NCI-H2227 treated with DMSO at 0.1 percent for 48 hours (cell line): Measurements from ENCODE around the gene MTRR.
A peak's percentile ranks its signal among the peaks of the same experiment; 100 is the strongest.

Source experiments
- DNase-seq: peaks from one replicate; lab custom pipeline; 2025; lab: John Stamatoyannopoulos, UW

Gene MTRR

GRCh38 chr5:7868773-7869473 lies at the start of gene MTRR, which contains the start of gene FASTKD3:
Gene MTRR (plus strand): TSS chr5:7869148. CDS start chr5:7870795, 1,647 bp downstream.
Gene FASTKD3 (minus strand): TSS chr5:7869031. CDS start chr5:7868083, 948 bp downstream.
- DNase-seq: peak; percentile 93

GRCh38 chr5:7822449-7822848 lies 46.5 kb upstream of the MTRR start:
- no peak for DNase-seq

- DNase-seq: no peak
These were observed 45.4 kb upstream of the MTRR start for GRCh38 chr5:7823594-7823993.

GRCh38 chr5:7824995-7825394 lies 44.0 kb upstream of the MTRR start:
- no peak for DNase-seq

GRCh38 chr5:7825630-7826029 lies 43.3 kb upstream of the MTRR start:
- DNase-seq: no peak

- DNase-seq: no peak
These were observed 41.3 kb upstream of the MTRR start for GRCh38 chr5:7827610-7828009.

- no peak for DNase-seq
These were observed 40.7 kb upstream of the MTRR start for GRCh38 chr5:7828269-7828668.

GRCh38 chr5:7834982-7835381 lies 34.0 kb upstream of the MTRR start:
- DNase-seq: no peak

- DNase-seq: no peak
These were observed 31.5 kb upstream of the MTRR start for GRCh38 chr5:7837403-7837802.

- DNase-seq: no peak
These were observed 26.4 kb upstream of the MTRR start for GRCh38 chr5:7842531-7842930.

GRCh38 chr5:7844901-7845300 lies 24.0 kb upstream of the MTRR start:
- DNase-seq: no peak

- DNase-seq: no peak
These were observed 23.4 kb upstream of the MTRR start for GRCh38 chr5:7845557-7845956.

- no peak for DNase-seq
These were observed 22.6 kb upstream of the MTRR start for GRCh38 chr5:7846327-7846726.

GRCh38 chr5:7848296-7848695 lies 20.7 kb upstream of the MTRR start:
- DNase-seq: no peak

GRCh38 chr5:7849681-7850394 lies 19.1 kb upstream of the MTRR start:
- peak; percentile 24 for DNase-seq

GRCh38 chr5:7850395-7851239 lies 18.3 kb upstream of the MTRR start, which contains the start of gene CFAP90:
Gene CFAP90 (minus strand): TSS chr5:7851133. CDS start chr5:7851021, 112 bp downstream.
- DNase-seq: peak; percentile 79

- DNase-seq: no peak
These were observed 17.7 kb upstream of the MTRR start for GRCh38 chr5:7851240-7851592.

- DNase-seq: no peak
These were observed 17.2 kb upstream of the MTRR start for GRCh38 chr5:7851617-7852289.

- DNase-seq: no peak
These were observed 16.4 kb upstream of the MTRR start for GRCh38 chr5:7852542-7852941.

GRCh38 chr5:7852988-7853387 lies 16.0 kb upstream of the MTRR start:
- no peak for DNase-seq

- DNase-seq: no peak
These were observed 13.3 kb upstream of the MTRR start for GRCh38 chr5:7855611-7856010.

- peak; percentile 9 for DNase-seq
These were observed 12.1 kb upstream of the MTRR start for GRCh38 chr5:7856855-7857254.
